Left kidney (tissue), 1 donor: ENCODE measurements around the gene OR10G2. TPM values are rescaled to one million over a fixed set of nuclear protein-coding genes. Genes with fewer than 3 reads are reported as not detected.

Experiments used
- polyA plus RNA-seq: library from polyadenylated mRNA; unstranded; fragments of 120-200 nt; gene quantifications from one replicate; pipeline ENCODE4 v1.2.1, GENCODE V29; 2013; ENCODE audit not compliant: insufficient read length

Gene OR10G2
- polyA plus RNA-seq, 1 donor: not detected

Other genes starting within 250 kb of the OR10G2 start
- gene CHD8, start 178.8 kb downstream of the OR10G2 start, polyA plus RNA-seq: 85.3 TPM
- gene RAB2B, start 158.0 kb downstream of the OR10G2 start, polyA plus RNA-seq: 51.6 TPM
- 63.6 TPM for gene TOX4, start 157.7 kb downstream of the OR10G2 start, polyA plus RNA-seq
- 118 TPM for gene METTL3, start 123.6 kb downstream of the OR10G2 start, polyA plus RNA-seq
- gene SALL2, start 108.6 kb downstream of the OR10G2 start, polyA plus RNA-seq: 62.1 TPM
- 0.07 TPM for gene OR10G3, start 54.9 kb downstream of the OR10G2 start, polyA plus RNA-seq
- 0.05 TPM for gene OR4E2, start 18.9 kb upstream of the OR10G2 start, polyA plus RNA-seq
- gene OR4E1, start 38.9 kb upstream of the OR10G2 start, polyA plus RNA-seq: 0.05 TPM